Measurements from ENCODE around the gene LECT2. TPM values are rescaled to one million over a fixed set of nuclear protein-coding genes. Genes with fewer than 3 reads are reported as not detected.

Gene LECT2
- 1 to 10 TPM; 1.6 to 3.4 (median 2.5) TPM for polyA plus RNA-seq (ENCODE audit: insufficient read length in 4 of 4)

DNA sequence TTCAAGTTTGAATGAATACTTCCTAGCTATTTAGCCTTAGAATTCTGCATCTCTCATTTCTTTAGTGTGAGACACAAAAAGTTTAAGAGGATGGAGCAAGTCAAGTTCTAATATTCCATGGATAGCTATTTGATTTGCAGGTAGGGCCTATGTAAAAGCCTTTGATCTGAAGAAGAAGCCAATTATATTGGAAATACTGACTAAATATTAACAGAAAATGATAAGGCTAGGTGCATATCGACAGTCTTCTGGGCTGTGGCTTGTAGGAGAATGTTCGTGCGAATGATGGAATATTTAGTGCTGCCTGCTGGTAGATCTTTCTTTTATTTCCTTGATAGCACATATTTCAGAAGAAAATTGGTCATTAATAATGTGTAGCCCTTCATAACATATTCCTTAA is at the start of gene LECT2:
Gene LECT2, minus strand, starts transcription at position 85 of the 400 bp plus-strand sequence. CDS start 150 bp downstream, outside the sequence.
- no peak for DNase-seq (ENCODE audit: low read depth in 4 of 4, low spot score in 3 of 4)

GRCh38 chr5:136004436-136004835 is 49.7 kb upstream of the LECT2 start:
- no peak for DNase-seq (ENCODE audit: low read depth in 4 of 4, low spot score in 3 of 4)

GRCh38 chr5:136001466-136001981 is 46.7 kb upstream of the LECT2 start:
- no peak for DNase-seq (ENCODE audit: low read depth in 4 of 4, low spot score in 3 of 4)

DNA sequence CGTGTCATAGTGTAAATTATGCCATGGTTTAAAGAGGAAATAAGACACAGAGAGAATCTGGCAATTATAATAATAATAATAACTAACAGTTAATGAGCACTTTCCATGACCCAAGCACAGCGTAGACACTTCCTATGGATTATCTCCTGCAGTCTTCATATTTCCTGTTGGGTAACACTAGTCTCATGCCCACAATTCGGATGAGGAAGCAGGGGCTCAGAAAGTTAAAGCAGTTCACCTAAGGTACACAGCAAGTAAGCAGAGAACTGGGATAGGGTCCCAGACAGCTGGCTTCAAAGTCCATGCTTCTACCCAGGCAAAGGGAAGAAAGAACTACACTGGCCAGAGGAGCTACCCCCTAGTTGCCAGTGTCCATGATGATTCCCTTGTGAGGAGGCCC is 46.1 kb upstream of the LECT2 start:
- no peak for DNase-seq (ENCODE audit: low read depth in 4 of 4, low spot score in 3 of 4)

- DNase-seq (ENCODE audit: low read depth in 4 of 4, low spot score in 3 of 4), result no peak
Measured at GRCh38 chr5:136000147-136000546, 45.4 kb upstream of the LECT2 start.

GRCh38 chr5:135999406-136000139 is 44.8 kb upstream of the LECT2 start:
- no peak for DNase-seq (ENCODE audit: low read depth in 4 of 4, low spot score in 3 of 4)

- DNase-seq (ENCODE audit: low read depth in 4 of 4, low spot score in 3 of 4), result no peak
Measured at GRCh38 chr5:135998889-135999288, 44.1 kb upstream of the LECT2 start.

DNA sequence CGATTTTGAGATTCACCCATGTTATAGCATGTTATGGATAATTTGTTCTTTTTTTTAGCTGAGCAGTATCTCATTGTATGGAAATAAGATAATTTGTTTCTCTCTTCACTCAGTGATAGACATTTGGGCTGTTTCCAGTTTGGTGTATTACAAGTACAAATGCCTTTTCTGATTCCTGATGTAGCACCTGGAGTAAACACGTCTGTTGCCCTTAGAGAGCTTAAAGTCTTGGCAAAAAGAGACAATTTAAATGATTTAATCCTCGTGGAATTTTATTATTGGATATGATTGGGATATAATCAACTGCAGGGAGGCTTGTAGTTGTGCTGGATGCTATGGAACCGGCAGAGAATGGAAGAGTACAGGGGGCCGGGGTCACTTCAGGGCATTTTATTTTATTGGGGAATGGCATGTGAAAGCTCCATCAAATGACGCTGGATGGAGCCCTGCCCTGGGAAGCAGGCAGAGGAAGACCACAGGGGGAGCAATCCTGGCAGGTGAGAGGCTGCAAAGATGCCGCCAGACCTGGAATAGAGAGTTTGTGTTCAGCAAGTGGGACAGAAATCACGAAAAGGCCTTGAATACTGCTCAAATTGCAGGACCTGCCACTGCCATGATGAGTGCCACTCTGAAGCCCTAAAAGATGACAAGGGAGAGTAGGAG is 43.0 kb upstream of the LECT2 start:
- no peak for DNase-seq (ENCODE audit: low read depth in 4 of 4, low spot score in 3 of 4)

DNA sequence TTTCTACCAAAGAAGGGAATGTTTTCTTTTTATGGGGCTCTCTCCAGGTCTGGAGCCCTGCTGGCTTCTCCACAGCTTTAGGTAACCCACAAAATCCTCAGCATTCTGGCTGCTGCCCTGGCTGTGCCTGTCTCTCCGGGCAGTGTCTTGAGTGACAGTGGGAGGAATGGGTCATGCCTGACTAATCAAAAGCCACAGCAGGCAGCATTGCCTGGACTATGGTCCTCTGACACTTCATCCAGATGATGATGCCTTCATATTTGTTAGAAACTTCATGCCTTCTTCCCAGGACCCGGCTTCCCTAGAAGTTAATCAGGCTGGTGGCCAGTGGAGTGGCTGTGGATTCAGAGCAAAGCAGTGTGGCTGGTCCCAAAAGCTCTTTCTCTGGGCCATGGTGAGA is 41.8 kb upstream of the LECT2 start:
- DNase-seq (ENCODE audit: low read depth in 4 of 4, low spot score in 3 of 4), result no peak

DNA sequence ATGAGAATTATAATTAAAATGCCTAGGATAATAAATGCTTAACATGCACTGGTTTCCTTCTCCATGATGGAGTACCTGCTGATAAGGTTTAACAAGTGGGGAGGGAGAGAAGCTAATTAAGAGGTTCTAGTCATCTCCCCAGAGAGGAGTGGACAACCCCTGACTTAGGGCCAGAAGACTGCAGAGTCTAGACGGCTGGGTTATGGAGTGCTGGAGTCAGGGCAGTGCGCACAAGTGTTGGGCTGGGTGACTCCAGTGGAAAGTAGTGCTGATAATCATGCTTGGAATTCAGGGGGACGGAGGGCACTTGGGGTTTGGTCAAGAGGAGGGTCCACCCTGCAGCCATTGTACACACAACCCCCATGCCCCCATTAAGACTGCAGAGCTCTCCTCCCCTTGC is 41.2 kb upstream of the LECT2 start:
- no peak for DNase-seq (ENCODE audit: low read depth in 4 of 4, low spot score in 3 of 4)

GRCh38 chr5:135993880-135994636 is 39.3 kb upstream of the LECT2 start:
- DNase-seq (ENCODE audit: low read depth in 4 of 4, low spot score in 3 of 4), result peak in 2 of 4 donors; percentile 52 to 60

GRCh38 chr5:135993335-135993879 is 38.6 kb upstream of the LECT2 start:
- no peak for DNase-seq (ENCODE audit: low read depth in 4 of 4, low spot score in 3 of 4)

GRCh38 chr5:135991429-135991828 is 36.6 kb upstream of the LECT2 start:
- no peak for DNase-seq (ENCODE audit: low read depth in 4 of 4, low spot score in 3 of 4)

DNA sequence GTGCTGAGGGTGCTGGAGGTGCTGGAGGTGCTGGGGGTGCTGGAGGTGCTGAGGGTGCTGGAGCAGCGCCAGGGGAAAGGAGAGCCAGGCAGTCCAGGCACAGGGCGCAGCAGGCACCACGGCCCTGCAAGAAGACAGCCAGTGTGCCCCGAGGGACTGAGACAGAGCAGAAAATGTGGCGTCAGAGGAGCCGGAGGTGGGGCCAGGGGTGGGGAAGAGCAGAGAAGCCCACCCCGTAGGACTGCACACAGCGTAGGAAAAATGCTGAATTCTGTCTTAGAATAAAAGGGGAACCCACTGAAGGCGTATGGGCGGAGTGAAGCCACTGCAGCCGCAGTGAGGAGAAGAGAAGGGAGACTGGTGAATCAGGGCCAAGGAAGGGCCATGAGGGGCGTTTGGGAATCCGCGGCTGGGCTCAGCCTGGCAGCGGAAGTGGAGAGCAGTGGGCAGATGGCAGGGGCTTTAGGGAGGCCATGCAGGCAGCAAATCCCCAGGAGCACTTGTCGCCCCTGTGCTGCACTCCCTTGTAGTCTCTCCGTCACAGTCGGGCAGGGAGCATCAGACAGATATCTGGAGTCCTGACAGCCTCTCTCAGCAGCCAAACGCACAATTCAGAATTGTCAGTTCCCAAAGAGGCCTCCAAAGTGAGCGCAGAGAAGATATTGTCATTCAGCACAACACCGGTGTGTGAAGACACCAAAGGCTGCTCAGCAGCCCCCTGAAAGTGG is 35.9 kb upstream of the LECT2 start:
- no peak for DNase-seq (ENCODE audit: low read depth in 4 of 4, low spot score in 3 of 4)

- no peak for DNase-seq (ENCODE audit: low read depth in 4 of 4, low spot score in 3 of 4)
Measured at GRCh38 chr5:135989686-135990085, 34.9 kb upstream of the LECT2 start.

- DNase-seq (ENCODE audit: low read depth in 4 of 4, low spot score in 3 of 4), result no peak
Measured at GRCh38 chr5:135988546-135988945, 33.8 kb upstream of the LECT2 start.

DNA sequence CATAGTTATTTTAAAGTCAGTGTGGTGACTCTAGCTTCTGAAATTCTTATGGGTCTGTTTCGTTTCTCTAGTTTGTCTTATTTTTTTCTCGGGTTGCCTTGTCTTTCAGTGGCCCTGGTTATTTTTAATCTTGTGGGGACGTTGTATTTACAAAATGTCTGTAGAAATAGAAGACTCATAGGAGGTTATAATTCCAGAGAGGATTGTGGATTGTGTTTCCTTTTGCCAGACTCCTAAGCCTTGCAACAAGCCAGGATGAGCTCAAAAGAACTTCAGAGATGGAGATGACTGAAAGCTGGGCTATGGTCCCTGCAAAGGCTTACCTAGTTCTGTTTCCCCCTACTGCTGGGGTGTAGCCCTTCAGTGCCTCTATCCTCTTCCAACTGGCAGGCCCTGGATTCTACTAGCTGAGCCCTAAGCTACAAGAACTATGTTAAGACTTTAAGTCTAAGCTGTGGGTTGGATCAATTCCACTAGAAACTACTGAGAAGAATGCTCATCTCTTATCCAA is 32.2 kb upstream of the LECT2 start:
- DNase-seq (ENCODE audit: low read depth in 4 of 4, low spot score in 3 of 4), result no peak

- no peak for DNase-seq (ENCODE audit: low read depth in 4 of 4, low spot score in 3 of 4)
Measured at GRCh38 chr5:135986401-135986800, 31.6 kb upstream of the LECT2 start.

DNA sequence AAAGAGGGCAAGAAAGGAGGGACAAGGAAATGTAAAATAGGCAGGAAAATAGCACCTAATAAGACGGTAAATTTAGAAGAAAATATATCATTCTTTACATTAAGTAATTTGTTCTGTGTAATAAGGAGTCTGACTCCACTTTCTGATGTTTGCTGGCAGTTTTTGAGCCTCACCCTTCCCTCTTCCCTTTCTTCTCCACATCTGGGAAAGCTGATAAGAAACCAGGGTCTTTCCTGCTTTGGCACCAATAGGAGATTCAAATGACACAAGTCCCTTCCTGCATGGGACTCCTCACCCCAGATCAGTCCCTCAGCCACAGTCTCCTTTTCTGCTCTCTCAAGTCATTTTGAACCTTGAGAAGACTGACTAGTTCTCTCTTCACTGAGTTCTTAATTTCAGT is 31.2 kb upstream of the LECT2 start:
- DNase-seq (ENCODE audit: low read depth in 4 of 4, low spot score in 3 of 4), result no peak

DNA sequence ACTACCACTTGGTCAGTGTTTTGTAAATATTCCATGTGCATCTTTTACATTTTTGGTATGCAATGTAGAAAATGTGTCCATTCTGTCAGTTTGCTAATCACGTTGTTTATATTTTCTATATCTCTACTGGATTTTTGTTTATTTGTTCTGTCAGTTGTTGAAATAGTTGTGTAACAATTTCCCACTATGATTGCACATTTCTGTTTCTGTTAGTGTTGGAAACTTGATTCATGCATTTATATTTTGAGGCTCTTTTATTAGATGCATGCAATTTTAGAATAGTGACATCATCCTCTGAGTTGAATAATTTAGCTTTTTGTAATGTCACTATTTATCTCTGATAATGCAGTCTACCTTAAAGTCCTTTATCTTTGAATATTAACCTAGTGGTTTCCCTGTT is 25.8 kb upstream of the LECT2 start:
- no peak for DNase-seq (ENCODE audit: low read depth in 4 of 4, low spot score in 3 of 4)

All from right renal pelvis (tissue), 4 donors.